GM08714 (cell line): ENCODE measurements around the gene GALNTL6.

ENCODE experiments used
- H3K4me3 ChIP-seq: fragments of 200-500 bp; sonication (Bioruptor generic); 2 replicates; pipeline ENCODE4 v1.5.1; 2014; ENCODE audit warnings: mild to moderate bottlenecking, low read length, inconsistent platforms
- ZNF274 ChIP-seq: IDR thresholded peaks from 2 replicates; pipeline ENCODE4 v1.6.1; 2012; ENCODE audit warnings: mild to moderate bottlenecking, low read depth, low read length

Gene GALNTL6

DNA sequence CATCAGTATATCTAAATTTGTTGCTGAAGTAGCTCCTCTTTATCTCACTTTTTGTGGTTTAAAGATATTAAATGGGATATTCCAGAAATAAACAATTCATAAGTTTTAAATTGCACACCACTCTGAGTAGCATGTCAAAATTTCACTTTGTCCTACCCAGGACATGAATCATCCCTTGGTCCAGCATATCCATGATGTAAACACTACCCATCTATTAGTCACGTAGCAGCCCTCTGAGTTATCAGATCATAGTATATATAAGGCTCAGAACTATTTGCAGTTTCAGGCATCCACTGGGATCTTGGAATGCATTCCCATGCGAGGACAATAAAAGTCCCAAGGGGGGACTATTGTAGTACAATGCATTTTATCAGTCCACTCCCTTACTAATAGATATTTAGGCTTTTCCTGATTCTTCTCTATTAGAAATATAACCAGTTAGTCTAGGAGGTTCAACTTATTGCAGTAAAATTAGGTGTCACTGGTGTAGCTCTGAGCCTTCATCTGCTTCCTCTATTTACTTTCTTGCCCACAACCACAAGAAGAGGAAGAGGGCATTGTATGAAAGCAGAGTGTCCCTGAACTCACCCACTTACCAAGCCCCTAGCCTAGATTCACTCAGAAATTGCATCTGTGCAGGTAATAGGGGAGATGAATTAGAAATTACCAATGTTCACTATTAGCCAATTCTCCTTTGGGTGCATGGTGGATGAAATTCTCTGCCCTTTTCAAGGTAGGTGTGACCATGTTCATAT, 945.6 kb downstream of the GALNTL6 start:
- H3K4me3 ChIP-seq: no peak overlapping the region
- TF ChIP-seq ZNF274: no peak

DNA sequence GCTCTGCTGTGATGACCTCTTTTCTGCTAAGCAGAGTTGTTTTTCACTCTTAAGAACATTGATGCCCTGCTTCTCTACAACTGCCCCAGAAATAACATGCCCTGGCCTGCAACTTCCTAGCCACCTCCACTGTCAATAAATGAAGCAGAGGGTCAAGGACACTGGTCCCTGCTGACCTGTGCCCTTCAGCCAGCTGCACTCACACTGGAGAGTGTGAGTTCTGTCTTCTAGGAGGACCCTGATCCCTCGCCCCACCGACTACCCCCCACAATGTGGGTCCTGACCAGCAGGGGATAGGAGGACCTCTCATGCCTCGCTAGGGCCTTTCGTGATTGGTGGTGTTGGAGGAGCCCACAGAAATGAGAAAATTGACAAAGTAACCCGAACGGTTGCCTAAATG, 947.3 kb downstream of the GALNTL6 start:
- TF ChIP-seq ZNF274: no peak
- H3K4me3 ChIP-seq: no peak overlapping the region

DNA sequence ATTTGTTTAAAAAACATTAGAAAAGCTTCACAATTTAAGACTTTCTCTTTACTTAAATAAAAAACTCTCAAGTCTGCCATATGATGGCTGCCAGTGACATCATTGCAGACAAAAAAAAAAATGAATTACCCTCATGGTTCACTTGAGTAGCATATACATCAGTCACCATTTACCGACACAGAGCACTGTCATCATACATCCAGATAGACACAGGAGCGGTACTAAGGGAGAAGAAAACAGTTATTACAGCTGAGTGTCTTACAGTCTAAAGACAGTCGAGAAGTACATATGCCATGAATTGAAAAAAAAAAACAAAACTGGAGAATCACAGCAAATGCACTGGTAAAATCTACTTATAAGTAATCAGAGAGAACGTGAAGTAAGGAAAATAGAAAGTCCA, 949.7 kb downstream of the GALNTL6 start:
- TF ChIP-seq ZNF274: no peak
- no peak overlapping the region for H3K4me3 ChIP-seq

DNA sequence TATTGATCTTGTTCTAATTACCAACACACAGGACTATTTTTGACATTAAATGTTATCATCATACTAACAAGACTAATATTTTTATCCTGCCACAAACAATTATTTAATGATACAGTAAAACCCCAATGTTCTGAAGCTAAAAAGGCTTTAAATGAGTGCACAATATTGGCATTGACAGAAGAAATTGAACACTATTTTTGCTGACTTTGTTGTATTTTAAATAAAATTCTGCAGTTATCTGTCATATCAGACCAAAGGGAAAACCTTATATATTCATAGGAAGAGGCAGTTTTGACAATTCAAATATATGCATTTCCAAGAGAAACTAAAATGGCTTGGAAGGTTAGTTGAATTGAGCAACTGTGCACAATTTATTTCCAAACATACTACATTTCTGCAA, 957.6 kb downstream of the GALNTL6 start:
- no peak overlapping the region for H3K4me3 ChIP-seq
- TF ChIP-seq ZNF274: no peak

DNA sequence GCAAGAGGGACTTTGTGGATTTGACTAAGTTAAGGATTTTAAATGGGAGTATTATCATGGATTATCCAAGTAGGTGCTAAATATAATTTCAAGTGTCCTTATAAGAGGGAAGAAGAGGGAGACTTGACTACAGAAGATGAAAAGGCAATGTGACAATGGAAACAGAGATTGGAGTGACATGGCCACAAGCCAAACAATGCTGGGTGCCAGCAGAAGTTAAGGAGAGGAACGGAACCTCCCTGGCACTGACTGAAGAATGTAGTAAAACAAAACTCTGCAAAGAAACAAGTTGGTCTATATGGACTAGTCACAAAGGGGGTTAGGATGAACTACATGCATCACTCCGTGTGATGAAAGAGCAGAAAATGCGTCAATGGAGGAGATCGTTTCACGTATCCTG, 959.6 kb downstream of the GALNTL6 start:
- no peak overlapping the region for H3K4me3 ChIP-seq
- no peak for TF ChIP-seq ZNF274

DNA sequence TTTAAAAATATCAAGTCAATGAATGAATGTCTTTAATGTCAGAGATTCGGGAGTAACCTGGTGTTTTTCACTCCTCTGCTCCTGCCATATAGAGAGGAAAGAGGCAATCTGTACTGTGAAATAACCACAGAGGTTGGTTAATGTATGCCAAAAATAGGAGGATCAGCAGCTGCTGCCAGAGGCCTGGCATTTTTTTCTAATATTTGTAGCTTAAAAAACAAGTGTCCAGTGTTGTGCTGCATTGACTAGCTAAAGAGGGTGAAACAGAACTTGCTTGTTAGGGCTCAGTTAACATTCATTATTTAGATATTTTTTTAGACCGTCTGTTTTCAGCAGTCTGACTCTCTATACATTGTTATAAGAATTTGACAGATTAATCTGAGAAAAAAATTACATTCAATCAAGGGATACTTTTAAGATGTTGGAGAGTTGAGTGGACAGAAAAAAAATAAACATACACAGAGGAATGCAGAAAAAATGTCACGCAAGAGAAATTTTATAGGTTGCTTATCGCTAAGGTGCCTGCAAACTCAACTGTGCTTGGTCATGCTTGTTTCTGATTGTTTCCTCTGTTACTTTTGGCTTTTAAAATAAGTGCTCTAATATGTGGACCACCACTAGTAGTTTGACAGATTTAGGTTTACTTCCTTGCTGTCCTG, 963.1 kb downstream of the GALNTL6 start:
- no peak overlapping the region for H3K4me3 ChIP-seq
- no peak for TF ChIP-seq ZNF274

DNA sequence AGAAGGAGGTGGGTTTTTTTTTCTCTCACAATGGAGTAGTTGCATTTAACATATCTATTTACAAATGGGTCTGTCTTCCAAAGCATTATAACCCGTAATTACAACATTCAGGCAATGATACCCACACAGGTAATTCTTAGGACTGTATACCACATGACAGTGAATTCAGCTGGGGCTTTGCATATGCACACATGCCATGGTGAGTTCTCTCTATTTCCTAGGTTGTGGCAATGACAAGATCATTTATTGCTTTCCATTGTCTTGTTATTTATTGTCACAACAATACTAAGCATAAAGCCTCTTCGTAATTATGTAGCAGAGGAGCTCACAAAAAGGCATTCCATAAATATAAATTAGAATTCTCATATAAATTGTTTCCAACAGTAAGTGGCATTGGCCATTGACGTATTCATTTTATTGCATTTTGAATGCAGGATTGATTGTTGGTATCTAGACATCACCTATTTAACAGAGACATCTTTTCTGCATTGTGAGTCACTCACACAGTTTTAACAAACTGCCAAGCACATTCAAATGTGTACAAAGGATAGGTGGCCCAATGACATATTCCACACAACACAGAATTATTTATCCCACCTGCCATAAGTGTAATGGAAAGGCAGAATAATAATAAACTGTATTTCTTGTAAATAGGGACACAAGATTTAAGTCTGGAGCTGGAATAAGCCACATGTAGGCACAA, 964.7 kb downstream of the GALNTL6 start:
- H3K4me3 ChIP-seq: no peak overlapping the region
- TF ChIP-seq ZNF274: no peak

DNA sequence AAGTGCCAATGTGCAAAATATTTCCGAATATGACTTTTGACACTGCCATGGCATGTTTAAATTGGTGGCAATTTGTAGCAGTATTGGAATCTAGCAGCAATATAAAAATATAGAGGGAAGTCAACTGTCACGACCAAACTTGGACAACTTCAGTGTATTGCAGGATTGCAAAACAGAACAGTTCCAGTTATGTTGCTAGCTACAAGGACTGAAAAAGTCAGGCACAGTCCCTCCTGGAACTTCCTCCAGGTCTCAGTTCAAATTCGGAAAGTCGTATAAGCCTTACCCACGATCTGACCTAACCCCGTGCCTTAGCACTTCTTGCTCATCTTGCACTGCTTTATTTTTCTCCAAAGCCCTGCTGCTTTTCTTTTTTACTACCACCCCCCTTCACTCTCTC, 965.4 kb downstream of the GALNTL6 start:
- TF ChIP-seq ZNF274: no peak
- H3K4me3 ChIP-seq: no peak overlapping the region

DNA sequence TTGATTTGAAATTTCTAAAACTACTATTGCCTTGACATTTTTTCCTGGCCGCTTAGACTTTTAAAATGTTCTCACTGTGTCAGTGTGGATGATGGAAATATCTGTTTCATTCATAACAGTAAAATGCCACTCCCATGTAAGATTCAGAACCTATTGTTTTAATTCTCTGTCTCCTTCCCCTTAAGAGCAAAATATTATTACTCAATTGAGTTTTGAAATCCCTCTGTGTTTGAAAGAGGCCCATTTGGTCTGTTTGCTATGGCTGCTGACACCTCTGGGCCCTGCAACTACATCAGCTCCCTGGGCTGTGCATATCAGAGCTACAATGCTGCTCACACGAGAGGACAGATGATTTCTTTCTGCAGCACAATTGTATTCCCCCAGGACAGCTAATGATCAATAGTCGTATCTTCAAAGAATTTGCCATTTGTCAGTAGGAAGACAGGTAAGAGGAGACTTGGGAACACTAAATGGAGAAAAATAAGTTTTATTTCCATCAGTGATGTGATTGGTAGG, 967.4 kb downstream of the GALNTL6 start:
- no peak for TF ChIP-seq ZNF274
- H3K4me3 ChIP-seq: no peak overlapping the region

DNA sequence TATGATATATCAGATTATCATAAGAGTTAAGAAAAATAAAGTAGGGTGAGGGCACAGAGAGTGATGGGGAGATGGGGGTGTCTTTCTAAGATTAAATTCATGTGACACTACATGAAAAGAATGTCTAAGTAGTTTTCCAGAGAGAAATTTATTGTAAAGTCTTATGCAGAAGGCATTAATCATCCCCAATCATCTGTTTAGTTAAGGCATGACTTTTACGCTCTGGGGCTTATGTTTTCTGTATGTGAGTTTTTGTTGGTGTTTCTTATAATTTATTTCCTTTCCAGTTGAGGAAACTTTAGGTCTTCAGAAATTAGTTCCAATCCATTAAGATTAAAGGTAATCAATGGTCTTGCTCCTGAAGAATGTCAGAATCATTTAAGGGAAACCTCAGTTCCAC, 972.4 kb downstream of the GALNTL6 start:
- no peak for TF ChIP-seq ZNF274
- no peak overlapping the region for H3K4me3 ChIP-seq

DNA sequence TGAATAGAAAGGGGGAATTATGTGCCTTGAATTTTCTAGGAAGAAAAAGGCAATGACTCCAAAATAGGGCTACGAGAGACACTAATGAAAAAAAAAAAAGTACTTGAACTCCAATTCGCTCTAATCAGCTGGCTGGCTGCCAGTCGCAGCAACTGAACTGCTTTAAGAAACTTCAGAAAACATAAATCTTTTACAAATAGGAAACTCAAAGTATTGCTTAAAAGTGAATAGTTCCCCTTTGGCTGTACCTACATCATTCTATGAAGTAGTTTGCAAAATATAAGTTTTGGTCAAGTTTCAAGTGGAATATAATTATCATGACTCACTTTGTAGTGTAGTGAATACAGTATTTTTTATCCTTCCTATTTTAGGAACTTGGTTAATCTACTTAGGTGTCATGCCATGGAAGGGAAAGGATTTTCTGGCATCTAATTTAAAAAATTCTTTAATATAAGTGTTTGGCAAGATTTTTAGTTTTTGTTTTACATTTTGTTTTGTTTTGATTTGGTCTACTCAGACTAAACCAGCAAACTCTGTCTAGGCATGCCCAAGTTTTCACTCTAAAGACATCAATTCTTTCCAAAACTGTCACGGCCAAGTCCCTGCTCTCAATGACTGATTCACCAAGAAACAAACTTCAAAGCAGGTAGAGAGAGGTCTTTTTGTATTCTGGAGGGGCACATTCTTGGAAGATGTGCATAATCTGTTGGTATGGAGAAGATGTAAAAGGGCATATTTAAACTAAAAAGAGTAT, 973.0 kb downstream of the GALNTL6 start:
- H3K4me3 ChIP-seq: no peak overlapping the region
- TF ChIP-seq ZNF274: no peak

DNA sequence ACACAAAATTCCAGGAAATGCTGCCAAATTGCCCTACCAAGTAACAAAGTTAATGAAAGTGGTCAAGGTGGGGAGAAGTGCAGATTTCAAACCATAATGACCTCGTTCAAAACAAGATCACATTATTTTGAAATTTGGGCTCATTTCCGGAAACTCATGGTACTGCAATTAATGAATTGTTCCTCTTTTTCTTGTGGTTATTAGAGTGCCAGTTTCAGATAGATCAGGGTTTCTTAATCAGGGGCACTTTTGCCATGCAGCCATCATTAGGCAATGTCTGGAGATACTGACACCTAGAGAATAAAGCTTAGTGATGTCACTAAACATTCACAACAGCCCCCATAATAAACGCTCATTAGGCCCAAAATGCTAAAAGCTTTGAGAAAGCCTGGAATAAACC, 973.9 kb downstream of the GALNTL6 start:
- H3K4me3 ChIP-seq: no peak overlapping the region
- TF ChIP-seq ZNF274: no peak

DNA sequence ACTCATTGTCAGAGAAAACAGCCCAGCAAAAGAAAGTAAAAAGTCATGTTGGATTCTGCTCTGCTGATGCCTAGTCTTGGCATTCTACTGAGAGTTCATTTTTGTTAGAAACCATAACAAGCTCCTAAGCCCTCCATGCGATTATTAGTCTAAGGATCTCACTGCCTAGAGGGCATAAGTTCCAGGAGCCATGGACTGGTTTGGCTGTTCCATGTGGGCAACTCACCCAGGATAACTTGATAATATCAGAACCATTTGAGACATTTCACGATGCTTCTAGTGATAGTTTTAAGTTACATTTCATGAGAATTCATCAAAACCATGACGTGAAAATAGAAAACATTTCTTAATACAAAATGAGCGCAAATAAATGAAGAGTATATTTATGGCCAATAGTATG, 978.6 kb downstream of the GALNTL6 start:
- H3K4me3 ChIP-seq: no peak overlapping the region
- no peak for TF ChIP-seq ZNF274
